Measurements from ENCODE around the gene PCDH1.
"Not testable (repeated sequence)": the region's sequence is repeated elsewhere in the genome, so short reads cannot be mapped to it uniquely, and the experiment has no call there.

PCDH1 gene

DNA sequence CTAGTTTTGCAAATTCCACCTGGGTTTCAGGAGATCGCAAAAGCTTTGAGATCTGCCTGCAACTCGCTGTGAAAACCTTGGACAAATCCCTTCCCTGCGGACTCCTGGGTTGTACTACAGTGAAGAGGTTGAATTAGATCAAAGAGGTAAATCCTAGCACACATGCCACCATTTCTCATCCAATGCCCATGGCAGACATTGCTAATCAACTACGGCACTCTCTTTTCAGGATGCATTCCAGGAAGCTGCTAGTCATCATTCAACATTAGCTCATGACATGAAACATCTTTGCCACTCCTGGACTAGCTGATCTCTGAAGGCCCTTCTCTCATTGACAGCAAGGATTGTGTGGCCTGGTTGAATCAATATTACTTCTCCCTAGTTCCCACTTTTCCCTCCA, 46.1 kb downstream of the PCDH1 start:
- H3K4me3 Mint-ChIP-seq = no peak overlapping the region

DNA sequence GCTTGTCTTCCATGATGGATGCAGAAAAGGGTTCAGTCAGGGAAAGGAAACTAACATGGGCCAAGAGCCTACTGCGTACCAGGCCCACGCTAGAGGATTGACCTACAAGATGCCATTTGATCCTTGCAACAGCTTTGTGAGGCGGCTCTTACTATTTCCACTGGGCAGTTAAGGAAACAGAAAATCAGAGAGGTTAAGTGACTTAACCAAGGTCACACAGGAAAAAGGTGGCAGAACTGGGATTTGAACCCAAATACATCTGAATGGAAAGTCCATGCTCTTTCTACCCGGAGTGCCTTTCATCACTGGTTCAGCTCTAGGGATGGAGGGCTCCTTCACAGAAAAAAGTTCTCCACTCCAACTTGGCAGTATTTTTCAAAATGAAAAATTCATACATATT, 50.0 kb downstream of the PCDH1 start:
- Mint-ChIP-seq H3K27ac (no peak overlapping the region), H3K9me3 (no peaks in the 10 kb centered on the region), H3K4me3 (no peak overlapping the region), H3K36me3 (no peaks in the 10 kb centered on the region), H3K27me3 (peaks cover 19% of the 10 kb centered on the region), H3K4me1 (no peaks in the 10 kb centered on the region)
- ATAC-seq (ENCODE audit: low read depth) (no peak), DNase-seq (ENCODE audit: low spot score in 2 of 2) (no peak)

More for the DNA sequence above, 46.1 kb downstream of the PCDH1 start:
- no peak for DNase-seq (ENCODE audit: low spot score in 2 of 2)
- Mint-ChIP-seq H3K9me3 (no peaks in the 10 kb centered on the region), H3K4me1 (peaks cover 3% of the 10 kb centered on the region), H3K27me3 (peaks cover 22% of the 10 kb centered on the region), H3K27ac (no peak overlapping the region), H3K36me3 (no peaks in the 10 kb centered on the region)
- ATAC-seq (ENCODE audit: low read depth) = no peak

DNA sequence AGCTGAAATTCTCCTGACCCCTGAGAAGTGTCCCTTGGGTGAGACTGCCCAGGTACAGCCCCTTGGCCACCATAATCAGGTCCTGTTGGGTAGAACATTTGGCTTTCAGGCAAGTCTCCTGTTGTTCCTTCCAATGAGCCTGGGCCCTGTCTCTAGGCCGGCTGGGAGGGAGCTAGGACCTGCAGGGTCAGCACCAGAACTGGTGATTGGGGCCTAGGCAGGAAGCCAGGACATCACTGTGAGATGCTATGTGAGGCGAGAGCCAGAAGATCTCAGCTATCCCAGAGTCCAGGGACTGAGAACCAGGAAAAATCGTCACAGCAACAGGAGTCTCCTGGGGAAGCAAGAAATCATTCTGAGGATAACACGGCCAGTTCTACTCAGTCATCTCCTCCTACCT, 51.5 kb downstream of the PCDH1 start:
- Mint-ChIP-seq H3K4me3 (no peak overlapping the region), H3K27ac (no peak overlapping the region), H3K27me3 (peaks cover 13% of the 10 kb centered on the region), H3K36me3 (no peaks in the 10 kb centered on the region), H3K9me3 (no peaks in the 10 kb centered on the region), H3K4me1 (no peaks in the 10 kb centered on the region)
- ATAC-seq (ENCODE audit: low read depth) (no peak), DNase-seq (ENCODE audit: low spot score in 2 of 2) (no peak)

DNA sequence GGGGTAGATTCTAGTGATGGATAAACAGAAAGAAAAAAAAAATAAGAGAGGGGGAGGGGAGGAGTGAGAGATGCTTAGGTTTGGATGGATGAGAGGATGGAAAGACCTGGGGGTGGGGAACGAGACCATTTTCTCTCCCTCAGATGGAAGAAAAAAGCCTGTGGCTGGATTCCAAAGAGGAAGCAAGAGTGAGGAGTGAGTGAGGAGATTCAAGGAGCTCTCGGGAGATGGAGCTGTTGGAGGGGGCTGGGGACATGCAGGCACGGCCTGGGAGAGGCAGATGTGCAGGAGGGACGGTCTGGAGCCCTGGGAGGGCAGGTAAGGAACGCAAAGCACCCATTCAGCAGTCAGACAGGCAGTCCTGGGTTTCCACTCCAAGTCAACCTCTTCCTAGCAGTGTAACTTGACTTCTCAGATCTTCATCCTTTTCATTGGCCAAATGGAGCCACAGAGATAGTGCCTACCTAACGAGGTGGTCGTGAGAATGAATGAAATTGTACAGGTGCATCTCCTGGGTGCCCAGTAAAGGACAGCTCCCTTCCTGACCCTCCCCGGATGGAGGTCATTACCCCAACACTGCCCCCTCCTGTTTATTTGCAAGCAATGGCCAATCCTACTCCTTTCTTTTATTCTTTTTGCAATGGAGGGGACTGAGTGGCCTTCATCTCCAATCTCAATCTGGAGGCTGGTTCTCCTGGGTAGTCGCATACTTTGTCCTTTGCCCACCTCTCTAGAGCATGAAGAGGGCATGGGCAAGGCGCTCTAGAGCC, 52.2 kb downstream of the PCDH1 start:
- H3K27me3 Mint-ChIP-seq = peaks cover 9% of the 10 kb centered on the region
- no peak for ATAC-seq (ENCODE audit: low read depth)
- H3K27ac Mint-ChIP-seq = no peak overlapping the region
- no peaks in the 10 kb centered on the region for H3K4me1 Mint-ChIP-seq
- no peak overlapping the region for H3K4me3 Mint-ChIP-seq
- no peak for DNase-seq (ENCODE audit: low spot score in 2 of 2)
- H3K36me3 Mint-ChIP-seq = no peaks in the 10 kb centered on the region
- no peaks in the 10 kb centered on the region for H3K9me3 Mint-ChIP-seq

DNA sequence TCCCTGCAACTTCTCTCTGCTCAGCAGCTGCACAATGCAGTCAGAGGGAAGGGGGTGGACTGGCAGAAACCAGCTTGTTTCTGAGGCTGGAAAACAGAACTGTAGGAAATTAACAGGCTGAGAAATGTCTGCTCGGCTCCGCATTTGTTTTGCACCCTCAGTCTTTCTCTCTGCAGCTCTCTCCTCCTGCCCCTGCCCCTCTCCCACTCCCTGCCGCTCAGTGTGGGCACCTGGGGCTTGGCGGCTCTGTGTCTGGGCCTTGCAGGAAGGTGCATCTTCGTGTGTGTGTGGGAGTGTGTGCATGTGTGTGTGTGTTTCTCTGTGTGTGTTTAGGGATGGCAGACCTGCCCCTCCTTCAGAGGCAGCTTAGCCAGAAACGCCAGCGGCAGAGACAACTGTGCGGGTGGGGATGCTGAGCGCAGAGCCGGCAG, 53.0 kb downstream of the PCDH1 start:
- no peaks in the 10 kb centered on the region for H3K9me3 Mint-ChIP-seq
- no peaks in the 10 kb centered on the region for H3K36me3 Mint-ChIP-seq
- no peaks in the 10 kb centered on the region for H3K4me1 Mint-ChIP-seq
- no peak for ATAC-seq (ENCODE audit: low read depth)
- no peak overlapping the region for H3K4me3 Mint-ChIP-seq
- H3K27me3 Mint-ChIP-seq = peaks cover 8% of the 10 kb centered on the region
- no peak overlapping the region for H3K27ac Mint-ChIP-seq
- DNase-seq (ENCODE audit: low spot score in 2 of 2) = no peak

DNA sequence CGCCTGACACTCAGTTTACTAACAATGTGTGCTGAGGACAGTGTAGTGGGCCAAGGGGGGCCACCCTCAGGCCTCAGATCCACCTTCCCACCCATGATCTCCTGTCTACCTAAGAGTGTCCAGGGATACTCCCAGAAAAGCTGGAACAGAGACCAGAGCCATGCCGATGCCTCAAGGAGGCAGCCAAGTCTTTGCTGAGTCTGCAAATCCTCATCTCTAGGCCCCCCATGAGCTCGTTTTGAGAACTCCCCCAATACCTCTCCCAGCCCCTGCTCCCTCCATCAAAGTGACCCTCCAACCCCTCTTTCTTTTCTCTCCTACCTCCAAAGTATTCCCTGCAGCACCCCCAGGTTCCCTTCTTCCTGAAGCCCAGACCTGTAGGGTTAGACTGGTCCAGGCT, 53.5 kb downstream of the PCDH1 start:
- Mint-ChIP-seq H3K27me3 (peaks cover 9% of the 10 kb centered on the region), H3K36me3 (no peaks in the 10 kb centered on the region), H3K9me3 (no peaks in the 10 kb centered on the region), H3K4me3 (no peak overlapping the region), H3K27ac (no peak overlapping the region), H3K4me1 (no peaks in the 10 kb centered on the region)
- no peak for ATAC-seq (ENCODE audit: low read depth)
- no peak for DNase-seq (ENCODE audit: low spot score in 2 of 2)

DNA sequence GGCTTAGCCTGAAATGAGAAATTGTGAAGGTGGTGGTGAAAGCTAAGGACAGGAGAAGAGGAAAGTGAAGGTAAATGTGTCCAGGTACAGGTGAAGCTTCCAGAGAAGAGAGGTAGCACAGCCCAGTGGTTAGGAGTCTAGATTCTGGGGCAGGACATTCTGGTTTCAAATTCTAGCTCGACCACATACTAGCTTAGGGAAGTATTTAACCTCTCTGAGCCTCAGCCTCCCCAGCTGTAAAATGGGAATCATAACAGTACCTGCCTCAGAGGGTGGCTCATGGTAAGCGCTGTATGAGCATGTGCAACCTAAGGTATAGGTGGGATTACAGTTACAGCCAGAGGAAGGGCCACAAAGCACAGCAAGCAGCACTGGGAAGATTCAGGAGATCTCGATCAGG, 55.2 kb downstream of the PCDH1 start:
- ATAC-seq (ENCODE audit: low read depth) (no peak), DNase-seq (ENCODE audit: low spot score in 2 of 2) (no peak)
- Mint-ChIP-seq H3K36me3 (no peaks in the 10 kb centered on the region), H3K4me3 (no peak overlapping the region), H3K9me3 (no peaks in the 10 kb centered on the region), H3K27ac (no peak overlapping the region), H3K4me1 (no peaks in the 10 kb centered on the region), H3K27me3 (peaks cover 7% of the 10 kb centered on the region)

DNA sequence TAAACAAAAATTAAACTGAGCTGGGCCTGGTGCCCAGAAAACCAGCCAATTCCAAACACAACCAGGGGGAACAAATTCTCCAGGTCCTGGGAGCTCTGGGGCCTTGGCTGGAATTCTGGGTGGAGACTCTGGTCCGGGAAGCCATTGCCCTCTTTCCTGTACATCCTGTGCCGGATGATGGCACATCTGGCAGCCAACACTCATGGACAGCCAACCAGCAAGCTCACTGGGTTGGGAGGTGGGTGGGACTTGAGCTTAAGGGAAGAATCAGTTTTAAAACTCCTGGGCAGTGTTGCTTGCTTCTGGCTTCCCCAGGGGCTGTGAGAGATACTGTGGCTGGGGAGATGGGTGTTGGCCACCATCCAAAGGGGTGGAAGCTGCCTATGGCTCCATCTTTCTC, 56.1 kb downstream of the PCDH1 start:
- peaks cover 9% of the 10 kb centered on the region for H3K27me3 Mint-ChIP-seq
- H3K36me3 Mint-ChIP-seq = no peaks in the 10 kb centered on the region
- ATAC-seq (ENCODE audit: low read depth) (no peak), DNase-seq (ENCODE audit: low spot score in 2 of 2) (no peak)
- no peaks in the 10 kb centered on the region for H3K9me3 Mint-ChIP-seq
- H3K4me1 Mint-ChIP-seq = no peaks in the 10 kb centered on the region
- no peak overlapping the region for H3K4me3 Mint-ChIP-seq
- no peak overlapping the region for H3K27ac Mint-ChIP-seq

DNA sequence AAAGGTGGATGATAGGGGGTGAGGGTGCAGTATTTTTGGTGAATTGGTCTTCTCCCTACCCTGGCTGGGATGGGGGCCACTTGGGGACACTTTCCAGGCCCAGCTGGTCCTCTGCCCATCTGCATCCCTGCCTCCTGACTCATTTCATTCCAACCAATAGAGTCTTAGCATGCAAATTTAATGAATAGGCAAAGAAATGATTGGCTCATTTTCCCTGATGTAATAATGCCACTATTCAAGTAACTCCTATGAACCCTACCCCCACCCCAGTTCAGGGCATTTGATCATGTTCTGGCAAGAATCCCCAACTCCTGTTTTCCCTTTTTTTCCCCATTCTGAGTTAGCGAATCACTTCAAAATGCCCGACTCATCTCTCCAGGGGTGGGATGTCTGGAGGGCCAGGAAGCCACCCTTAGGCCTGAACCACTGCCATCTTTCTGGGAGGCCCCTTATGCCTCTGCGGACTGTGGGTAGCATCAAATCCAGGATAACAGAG, 56.7 kb downstream of the PCDH1 start:
- Mint-ChIP-seq H3K27ac (no peak overlapping the region), H3K9me3 (no peaks in the 10 kb centered on the region), H3K4me1 (no peaks in the 10 kb centered on the region), H3K27me3 (peaks cover 13% of the 10 kb centered on the region), H3K36me3 (no peaks in the 10 kb centered on the region), H3K4me3 (no peak overlapping the region)
- no peak for DNase-seq (ENCODE audit: low spot score in 2 of 2)
- no peak for ATAC-seq (ENCODE audit: low read depth)

DNA sequence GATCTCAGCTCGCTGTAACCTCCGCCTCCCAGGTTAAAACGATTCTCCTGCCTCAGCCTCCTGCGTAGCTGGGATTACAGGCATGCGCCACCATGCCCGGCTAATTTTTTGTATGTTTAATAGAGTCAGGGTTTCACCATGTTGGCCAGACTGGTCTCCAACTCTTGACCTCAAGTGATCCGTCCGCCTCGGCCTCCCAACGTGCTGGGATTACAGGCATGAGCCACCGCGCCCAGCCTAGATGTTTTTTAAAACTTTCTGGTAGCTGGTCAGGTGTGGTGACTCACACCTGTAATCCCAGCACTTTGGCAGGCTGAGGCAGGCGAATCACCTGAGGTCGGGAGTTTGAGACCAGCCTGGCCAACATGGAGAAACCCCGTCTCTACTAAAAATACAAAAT, 57.5 kb downstream of the PCDH1 start:
- ATAC-seq (ENCODE audit: low read depth); H3K4me1 Mint-ChIP-seq; H3K27ac Mint-ChIP-seq; DNase-seq (ENCODE audit: low spot score in 2 of 2); H3K9me3 Mint-ChIP-seq; H3K36me3 Mint-ChIP-seq; H3K4me3 Mint-ChIP-seq: not testable (repeated sequence)
- peaks cover 16% of the 10 kb centered on the region for H3K27me3 Mint-ChIP-seq

DNA sequence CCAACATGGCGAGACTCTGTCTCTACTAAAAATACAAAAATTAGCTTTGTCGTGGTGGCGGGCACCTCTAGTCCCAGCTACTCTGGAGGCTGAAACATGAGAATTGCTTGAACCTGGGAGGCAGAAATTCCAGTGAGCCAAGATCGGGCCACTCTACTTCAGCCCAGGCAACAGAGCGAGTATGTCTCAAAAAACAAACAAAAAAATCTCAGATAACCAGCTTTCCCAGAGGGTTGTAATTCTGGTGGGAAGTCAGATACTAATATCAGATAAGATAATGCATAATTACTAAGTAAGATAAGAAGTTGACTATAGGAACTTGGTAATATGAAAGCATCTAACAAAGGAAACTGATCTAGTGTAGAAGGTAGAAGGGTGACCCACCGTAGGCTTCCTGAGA, 60.6 kb downstream of the PCDH1 start:
- H3K27me3 Mint-ChIP-seq = peaks cover 20% of the 10 kb centered on the region
- H3K4me1 Mint-ChIP-seq = no peaks in the 10 kb centered on the region
- no peak for ATAC-seq (ENCODE audit: low read depth)
- H3K36me3 Mint-ChIP-seq = no peaks in the 10 kb centered on the region
- H3K27ac Mint-ChIP-seq = no peak overlapping the region
- DNase-seq (ENCODE audit: low spot score in 2 of 2) = no peak
- H3K4me3 Mint-ChIP-seq = no peak overlapping the region
- H3K9me3 Mint-ChIP-seq = no peaks in the 10 kb centered on the region

DNA sequence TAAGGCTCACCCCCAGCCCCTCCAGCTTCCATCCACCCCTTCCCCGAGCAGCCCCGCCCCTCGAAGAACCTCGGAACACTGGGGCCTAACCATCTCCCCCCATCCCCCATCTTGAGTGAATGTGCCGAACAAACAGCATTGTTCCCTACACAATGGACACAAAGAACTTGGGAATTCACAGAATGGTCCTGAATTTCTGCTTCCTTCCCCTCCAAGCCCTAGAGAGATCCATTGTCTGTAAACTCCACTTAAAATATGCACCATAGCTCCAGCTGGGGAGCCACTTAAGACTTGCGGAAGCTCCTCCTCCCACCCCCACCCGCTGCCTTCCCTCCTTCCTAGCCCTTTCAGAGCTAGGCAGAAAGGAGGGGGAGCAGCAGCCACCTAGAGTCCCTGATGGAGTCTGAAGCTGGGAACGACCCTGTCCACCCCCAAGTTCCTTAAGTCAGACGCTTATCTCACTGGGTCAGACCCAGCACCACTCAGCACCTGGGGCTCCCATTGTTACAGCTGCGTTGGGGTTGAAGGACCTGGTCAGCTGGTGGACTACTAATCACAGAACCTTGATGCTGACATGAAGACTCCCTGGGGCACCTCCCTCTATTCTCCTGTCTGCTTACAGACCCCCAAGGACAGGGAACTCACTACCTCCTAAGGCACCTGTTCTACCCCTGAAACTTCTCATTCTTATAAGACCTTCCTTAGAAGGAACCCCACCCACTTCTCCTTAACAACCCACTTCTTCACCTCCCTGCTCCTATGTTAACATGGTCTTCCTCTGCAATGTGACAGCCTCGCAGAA, 61.4 kb downstream of the PCDH1 start:
- H3K9me3 Mint-ChIP-seq = no peaks in the 10 kb centered on the region
- no peaks in the 10 kb centered on the region for H3K36me3 Mint-ChIP-seq
- H3K27ac Mint-ChIP-seq = no peak overlapping the region

DNA sequence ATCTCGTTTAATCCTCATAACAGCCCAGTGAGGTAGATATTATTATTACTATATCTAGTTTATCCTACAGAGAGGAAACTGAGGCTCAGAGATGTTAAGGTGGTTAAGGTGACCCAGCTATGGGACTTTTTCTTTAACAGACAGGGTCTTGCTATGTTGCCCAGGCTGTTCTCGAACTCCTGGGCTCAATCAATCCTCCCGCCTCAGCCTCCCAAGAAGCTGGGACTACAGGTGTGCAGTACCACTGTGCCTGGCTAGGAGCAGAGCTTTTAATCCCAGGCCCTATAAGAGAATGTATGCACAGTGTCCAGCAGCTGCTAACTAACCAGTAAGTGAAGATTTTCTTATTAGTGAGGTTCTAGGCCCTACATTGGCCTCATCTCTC, 62.4 kb downstream of the PCDH1 start:
- ATAC-seq (ENCODE audit: low read depth) = no peak
- Mint-ChIP-seq H3K4me1 (no peaks in the 10 kb centered on the region), H3K4me3 (no peak overlapping the region), H3K27ac (no peak overlapping the region), H3K9me3 (no peaks in the 10 kb centered on the region), H3K27me3 (peaks cover 30% of the 10 kb centered on the region), H3K36me3 (no peaks in the 10 kb centered on the region)
- no peak for DNase-seq (ENCODE audit: low spot score in 2 of 2)

More for the DNA sequence above, 61.4 kb downstream of the PCDH1 start:
- ATAC-seq (ENCODE audit: low read depth) = no peak
- Mint-ChIP-seq H3K4me3 (no peak overlapping the region), H3K27me3 (peaks cover 25% of the 10 kb centered on the region), H3K4me1 (no peaks in the 10 kb centered on the region)
- DNase-seq (ENCODE audit: low spot score in 2 of 2) = no peak

DNA sequence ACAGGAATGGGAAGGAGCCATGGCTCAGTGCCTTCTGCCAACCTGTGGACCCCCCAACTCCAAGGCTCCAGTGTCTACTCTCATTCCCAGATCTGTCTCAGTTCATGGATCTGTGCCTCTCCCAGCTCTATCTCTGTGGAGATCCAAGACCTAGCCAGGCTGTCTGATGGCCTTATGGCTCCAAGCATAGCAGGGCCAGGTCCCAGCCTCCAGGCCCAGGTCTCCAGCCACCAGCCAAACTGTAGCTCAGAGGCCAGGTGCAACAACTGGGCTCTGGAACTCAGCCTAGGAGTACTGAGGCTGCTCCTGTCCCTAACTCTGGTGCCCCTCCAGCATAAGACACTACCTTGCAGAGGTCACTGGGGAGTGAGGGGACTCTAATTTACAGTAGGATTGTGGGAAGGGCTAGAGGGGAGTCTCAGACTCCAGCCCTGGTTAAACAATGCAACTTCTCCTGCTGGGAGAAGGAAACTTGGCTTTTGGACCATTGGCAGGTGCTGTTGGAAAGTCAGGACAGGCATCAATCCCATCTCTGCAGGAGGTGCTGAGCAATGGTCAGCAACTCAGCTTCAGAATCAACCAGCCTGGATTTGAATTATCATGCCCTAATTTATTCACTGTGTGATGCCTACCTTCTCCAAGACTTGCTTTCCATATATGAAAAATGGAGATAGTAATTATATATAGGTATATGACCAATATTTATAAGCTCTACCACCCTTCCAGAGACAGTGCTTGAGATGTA, 63.0 kb downstream of the PCDH1 start:
- no peak overlapping the region for H3K27ac Mint-ChIP-seq
- H3K36me3 Mint-ChIP-seq = no peaks in the 10 kb centered on the region
- no peaks in the 10 kb centered on the region for H3K9me3 Mint-ChIP-seq
- DNase-seq (ENCODE audit: low spot score in 2 of 2) (no peak), ATAC-seq (ENCODE audit: low read depth) (no peak)
- H3K4me3 Mint-ChIP-seq = no peak overlapping the region
- H3K27me3 Mint-ChIP-seq = peaks cover 29% of the 10 kb centered on the region
- no peaks in the 10 kb centered on the region for H3K4me1 Mint-ChIP-seq

Data from memory B cell (primary cell).